ENCODE results near the gene TRMT112. TPM values are rescaled to one million over a fixed set of nuclear protein-coding genes. Genes with fewer than 3 reads are reported as not detected.

Gene TRMT112
- polyA plus RNA-seq, 1 donor from 2014 or later = 335 TPM

GRCh38 chr11:64267207-64267945 is 50.0 kb downstream of the TRMT112 start:
- Histone ChIP-seq H3K4me2 (ENCODE audit: low read length) (no peak overlapping the region), H2AFZ (ENCODE audit: low read depth, low read length) (no peak overlapping the region), H3K27me3 (ENCODE audit: insufficient read depth, low read depth, low read length) (no peaks in the 10 kb centered on the region), H3K4me3 (ENCODE audit: low read length) (no peak overlapping the region), H4K20me1 (ENCODE audit: insufficient read depth) (no peaks in the 10 kb centered on the region), H3F3A (ENCODE audit: insufficient read depth, low read length, poor library complexity, severe bottlenecking) (peaks cover 6% of the 10 kb centered on the region), H3K9me3 (ENCODE audit: low read length) (no peaks in the 10 kb centered on the region), H3K36me3 (ENCODE audit: insufficient read depth, low read length) (no peaks in the 10 kb centered on the region), H3K27ac (ENCODE audit: low read length) (no peak overlapping the region), H3K79me2 (replicated peaks; ENCODE audit: insufficient read depth, low read length) (no peaks in the 10 kb centered on the region), H3K9ac (ENCODE audit: low read length) (no peak overlapping the region), H3K9me2 (ENCODE audit: insufficient read depth, low read length) (no peaks in the 10 kb centered on the region)
- no peak for TF ChIP-seq POLR2AphosphoS5 (IDR thresholded peaks at IDR 0.05)
- no peak for TF ChIP-seq EP300 (conservative IDR thresholded peaks at IDR 0.05; ENCODE audit: poor library complexity, severe bottlenecking)
- no peak for TF ChIP-seq MXI1 (conservative IDR thresholded peaks at IDR 0.05; ENCODE audit: poor library complexity, severe bottlenecking)
- TF ChIP-seq TAF1 (IDR thresholded peaks at IDR 0.05; ENCODE audit: low read depth) = no peak
- TF ChIP-seq RAD21 (conservative IDR thresholded peaks at IDR 0.05) = no peak
- TF ChIP-seq EZH2 (IDR thresholded peaks at IDR 0.05; ENCODE audit: borderline replicate concordance, insufficient read depth, low read length, poor library complexity, severe bottlenecking) = no peak
- TF ChIP-seq CTCF (IDR thresholded peaks at IDR 0.05; ENCODE audit: poor library complexity, severe bottlenecking) = no peak
- TF ChIP-seq SMC3 (conservative IDR thresholded peaks at IDR 0.05; ENCODE audit: poor library complexity) = no peak
- no peak for TF ChIP-seq REST (IDR thresholded peaks at IDR 0.05; ENCODE audit: borderline replicate concordance)

Small RNA genes lying within 50 kb of the gene (small RNA-seq; reads per million reads assigned to genes)
- gene MIR7155 (0 reads per million in 3 experiments), gene RF00019 (0 to 1.2 (median 0) reads per million in 3 experiments)

Other genes with a start within 250 kb of the TRMT112 start
- gene MACROD1, start 151.4 kb downstream of the TRMT112 start, polyA plus RNA-seq = 19.9 and 30.8 TPM in 2 replicates
- 161 and 174 TPM in 2 replicates for gene STIP1, start 131.4 kb downstream of the TRMT112 start, polyA plus RNA-seq
- gene FERMT3, start 110.8 kb downstream of the TRMT112 start, polyA plus RNA-seq = 0.89 TPM in 1 of 2 replicates, not detected in the other
- gene TRPT1, start 91.4 kb downstream of the TRMT112 start, polyA plus RNA-seq = 67.2 and 75.8 TPM in 2 replicates
- gene NUDT22, start 91.3 kb downstream of the TRMT112 start, polyA plus RNA-seq = 47.3 and 62.1 TPM in 2 replicates
- 20.3 and 23.9 TPM in 2 replicates for gene DNAJC4, start 87.0 kb downstream of the TRMT112 start, polyA plus RNA-seq
- gene VEGFB, start 83.0 kb downstream of the TRMT112 start, polyA plus RNA-seq = 4.8 and 6.1 TPM in 2 replicates
- 36.9 and 47.4 TPM in 2 replicates for gene FKBP2, start 76.5 kb downstream of the TRMT112 start, polyA plus RNA-seq
- gene PPP1R14B, start 70.6 kb downstream of the TRMT112 start, polyA plus RNA-seq = 400 and 475 TPM in 2 replicates
- 2.1 and 3.4 TPM in 2 replicates for gene PLCB3, start 66.0 kb downstream of the TRMT112 start, polyA plus RNA-seq
- gene BAD, start 32.9 kb downstream of the TRMT112 start, polyA plus RNA-seq = 219 and 228 TPM in 2 replicates
- gene GPR137, start 31.7 kb downstream of the TRMT112 start, polyA plus RNA-seq = 34.1 and 40.1 TPM in 2 replicates
- gene KCNK4, start 26.3 kb downstream of the TRMT112 start, polyA plus RNA-seq = 0.60 and 1.0 TPM in 2 replicates
- 3.4 TPM in 1 of 2 replicates, not detected in the other for gene CATSPERZ, start 17.2 kb downstream of the TRMT112 start, polyA plus RNA-seq
- 29.0 and 30.0 TPM in 2 replicates for gene ESRRA, start 12.0 kb downstream of the TRMT112 start, polyA plus RNA-seq
- gene PRDX5, start 562 bp upstream of the TRMT112 start, polyA plus RNA-seq = 452 and 489 TPM in 2 replicates
- gene CCDC88B, start 22.6 kb upstream of the TRMT112 start, polyA plus RNA-seq = 1.3 and 5.4 TPM in 2 replicates
- gene RPS6KA4, start 41.6 kb upstream of the TRMT112 start, polyA plus RNA-seq = 16.7 and 24.6 TPM in 2 replicates
- gene SLC22A11, start 238.4 kb upstream of the TRMT112 start, polyA plus RNA-seq = not detected in 2 replicates